K562 (cell line): ENCODE data around the gene COL15A1.

Experiments used
- ATF6 ChIP-seq: sonication (generic); formaldehyde crosslinking; IDR thresholded peaks from 2 replicates; pipeline ENCODE4 v1.4.0; 2020; ENCODE audit warnings: mild to moderate bottlenecking, missing genetic modification reagents
- CTCF ChIP-seq, 3 experiments: IDR thresholded peaks in 2 of 3; conservative IDR thresholded peaks in 1 of 3; 2 replicates each; pipeline ENCODE4 v1.5.1; 2011 to 2012; ENCODE audit warnings: low read length in 3 of 3, mild to moderate bottlenecking in 3 of 3, control low read depth in 2 of 3, improper control_type of control experiment in 1 of 3, inconsistent platforms in 1 of 3, low read depth in 1 of 3, mixed read lengths in 1 of 3, moderate library complexity in 1 of 3; ENCODE audit not compliant: insufficient read depth in 2 of 3
- EP300 ChIP-seq: IDR thresholded peaks from 2 replicates; pipeline ENCODE4 v1.6.1; 2012; ENCODE audit warnings: low read length, improper control_type of control experiment
- FOXK1 ChIP-seq: sonication (generic); formaldehyde crosslinking; IDR thresholded peaks from 2 replicates; pipeline ENCODE4 v1.8.0; 2022; ENCODE audit warnings: missing genetic modification reagents, mild to moderate bottlenecking, borderline replicate concordance
- HNRNPUL1 ChIP-seq: fragments of 200-400 bp; formaldehyde crosslinking; IDR thresholded peaks from 2 replicates; pipeline ENCODE4 v1.6.1; 2017; ENCODE audit warnings: low read length
- PRPF4 ChIP-seq: fragments of 200-400 bp; formaldehyde crosslinking; IDR thresholded peaks from one replicate; pipeline ENCODE4 v1.6.1; 2017; ENCODE audit warnings: low read length, low read depth, mild to moderate bottlenecking; ENCODE audit not compliant: insufficient read depth, poor library complexity, severe bottlenecking
- SP1 ChIP-seq: sonication (generic); formaldehyde crosslinking; IDR thresholded peaks from 2 replicates; pipeline ENCODE4 v1.8.1; 2022; ENCODE audit warnings: mild to moderate bottlenecking, missing genetic modification reagents
- ZBED1 ChIP-seq: IDR thresholded peaks from 2 replicates; pipeline ENCODE4 v1.6.1; 2014
- ZBTB34 ChIP-seq: fragments of 250-450 bp; sonication (Bioruptor Pico); IDR thresholded peaks from 2 replicates; pipeline ENCODE4 v1.8.0; 2021; ENCODE audit warnings: mild to moderate bottlenecking, moderate library complexity
- ZNF41 ChIP-seq: fragments of 250-450 bp; sonication (Bioruptor Pico); conservative IDR thresholded peaks from 2 replicates; pipeline ENCODE4 v1.4.0; 2020; ENCODE audit warnings: mild to moderate bottlenecking
- ZSCAN29 ChIP-seq: fragments of 450-650 bp; IDR thresholded peaks from 2 replicates; pipeline ENCODE4 v1.6.1; 2017
- ZZZ3 ChIP-seq: fragments of 450-650 bp; IDR thresholded peaks from 2 replicates; pipeline ENCODE4 v1.6.1; 2016; ENCODE audit warnings: antibody characterized with exemption, mild to moderate bottlenecking, moderate library complexity

GRCh38 chr9:99042620-99043019 is 98.9 kb downstream of the COL15A1 start:
- no peak for TF ChIP-seq ZBED1
- no peak for TF ChIP-seq SP1 (CRISPR knock-in tag)
- no peak for TF ChIP-seq ZNF41 (CRISPR knock-in tag)
- TF ChIP-seq ZSCAN29, result no peak
- TF ChIP-seq CTCF (IDR thresholded peaks at IDR 0.05 in 2 of 3, conservative IDR thresholded peaks at IDR 0.05 in 1 of 3; ENCODE audit: insufficient read depth in 2 of 3, low read depth in 1 of 3, low read length in 3 of 3), result no peak
- TF ChIP-seq PRPF4, result no peak
- no peak for TF ChIP-seq ZZZ3
- TF ChIP-seq FOXK1, result no peak
- no peak for TF ChIP-seq ATF6 (CRISPR knock-in tag)
- TF ChIP-seq EP300, result no peak
- TF ChIP-seq HNRNPUL1, result no peak
- no peak for TF ChIP-seq ZBTB34
